Keratinocyte (primary cell): Measurements from ENCODE around the gene RPP30. TPM values are rescaled to one million over a fixed set of nuclear protein-coding genes. Genes with fewer than 3 reads are reported as not detected.

Experiments used
- DNase-seq: peaks from one replicate; pipeline ENCODE4 v3.0.0-alpha.2; 2011; ENCODE audit warnings: low read depth, missing footprints, low spot score
- FAIRE-seq: peaks from 2 replicates; lab custom pipeline; 2011; peaks lifted over from hg19 to GRCh38; lab: Jason Lieb, UNC
- H2AFZ ChIP-seq: 2 replicates; pipeline ENCODE4 v1.6.0; 2012; ENCODE audit warnings: low read length, control low read depth, inconsistent platforms; ENCODE audit not compliant: control insufficient read depth
- H3K27ac ChIP-seq: 2 replicates; pipeline ENCODE4 v1.5.1; 2011; ENCODE audit warnings: low read length; ENCODE audit not compliant: control insufficient read depth, insufficient read depth
- H3K27me3 ChIP-seq: 3 replicates; pipeline ENCODE4 v1.6.0; 2011; ENCODE audit warnings: low read length; ENCODE audit not compliant: control insufficient read depth, insufficient read depth; ENCODE audit errors: extremely low read depth
- H3K36me3 ChIP-seq, 2 experiments: 2 replicates in 1 of 2; 3 replicates in 1 of 2; pipeline ENCODE4 v1.5.1; 2011; ENCODE audit warnings: low read length in 2 of 2, mild to moderate bottlenecking in 1 of 2; ENCODE audit not compliant: control insufficient read depth in 2 of 2, insufficient read depth in 2 of 2; ENCODE audit errors: extremely low read depth in 1 of 2
- H3K4me1 ChIP-seq: 3 replicates; pipeline ENCODE4 v1.5.1; 2011; ENCODE audit warnings: low read length; ENCODE audit not compliant: control insufficient read depth, insufficient read depth; ENCODE audit errors: extremely low read depth
- H3K4me2 ChIP-seq: 3 replicates; pipeline ENCODE4 v1.6.0; 2011; ENCODE audit warnings: low read depth, low read length; ENCODE audit not compliant: control insufficient read depth, insufficient read depth; ENCODE audit errors: extremely low read depth
- H3K4me3 ChIP-seq, 3 experiments: fragments of 200-600 bp in 1 of 3; sonication (generic) in 1 of 3; 2 replicates in 2 of 3; 3 replicates in 1 of 3; pipeline ENCODE4 v1.5.1; 2011 to 2016; ENCODE audit warnings: low read length in 3 of 3, mild to moderate bottlenecking in 3 of 3, control low read depth in 2 of 3, inconsistent platforms in 1 of 3, low read depth in 1 of 3, mixed read lengths in 1 of 3, mixed run types in 1 of 3, moderate library complexity in 1 of 3; ENCODE audit not compliant: control insufficient read depth in 2 of 3, insufficient read depth in 2 of 3; ENCODE audit errors: extremely low read depth in 1 of 3
- H3K79me2 ChIP-seq: 2 replicates; pipeline ENCODE4 v1.6.0; 2012; ENCODE audit warnings: low read length; ENCODE audit not compliant: control insufficient read depth, insufficient read depth
- H3K9ac ChIP-seq: 3 replicates; pipeline ENCODE4 v1.6.0; 2011; ENCODE audit warnings: low read length; ENCODE audit not compliant: control insufficient read depth, insufficient read depth; ENCODE audit errors: extremely low read depth
- H3K9me1 ChIP-seq: 3 replicates; pipeline ENCODE4 v1.6.0; 2011; ENCODE audit warnings: low read length; ENCODE audit not compliant: control insufficient read depth, insufficient read depth; ENCODE audit errors: extremely low read depth
- H3K9me3 ChIP-seq: 2 replicates; pipeline ENCODE4 v1.5.1; 2012; ENCODE audit warnings: low read depth, low read length; ENCODE audit not compliant: control insufficient read depth
- H4K20me1 ChIP-seq: 3 replicates; pipeline ENCODE4 v1.6.0; 2011; ENCODE audit warnings: low read length; ENCODE audit not compliant: control insufficient read depth, insufficient read depth; ENCODE audit errors: extremely low read depth
- CTCF ChIP-seq, 3 experiments: IDR thresholded peaks in 1 of 3; conservative IDR thresholded peaks in 1 of 3; optimal IDR thresholded peaks in 1 of 3; 2 replicates in 2 of 3; 3 replicates in 1 of 3; pipeline versions ENCODE3 to v1.5.1; 2011; ENCODE audit warnings: low read length in 3 of 3, mild to moderate bottlenecking in 3 of 3, moderate library complexity in 2 of 3, control low read depth in 1 of 3, inconsistent platforms in 1 of 3; ENCODE audit not compliant: insufficient read depth in 2 of 3; ENCODE audit errors: extremely low read depth in 1 of 3
- EZH2 ChIP-seq: IDR thresholded peaks from one replicate; pipeline ENCODE4 v1.6.1; 2012; ENCODE audit warnings: inconsistent platforms, mild to moderate bottlenecking, low read length, moderate library complexity
- dilution Hi-C: fragments of 300-500 bp; cut with MboI; formaldehyde crosslinking; loops from one replicate; pipeline ENCODE4 v1.7.0; 2020; ENCODE audit warnings: low sequenced_read_pairs; ENCODE audit not compliant: extremely low pct_ligation_motif_present
- polyA plus RNA-seq, 5 experiments: library from polyadenylated mRNA; depleted of rRNA in 3 of 5; stranded (reverse) in 3 of 5; stranded (forward) in 1 of 5; unstranded in 1 of 5; fragments of >200 nt; gene quantifications; 1 replicate in 1 of 5; 2 replicates in 3 of 5; 3 replicates in 1 of 5; pipeline versions ENCODE4 v1.2.1 to v1.2.3, GENCODE V29; 2011 to 2012; ENCODE audit warnings: missing spikeins in 2 of 5, low read depth in 1 of 5, low replicate concordance in 1 of 5

Gene RPP30
- polyA plus RNA-seq, 1 donor (not counting 4 experiments of a cell fraction or from before 2014, with no cell fraction given) = 48.6 TPM

- peaks cover 14% of the 10 kb centered on the region for H3K4me1 ChIP-seq
- no peaks in the 10 kb centered on the region for H3K79me2 ChIP-seq
- H3K4me2 ChIP-seq = no peak overlapping the region
- H3K27ac ChIP-seq = no peak overlapping the region
- no peaks in the 10 kb centered on the region for H4K20me1 ChIP-seq
- no peak overlapping the region for H2AFZ ChIP-seq
- H3K9ac ChIP-seq = no peak overlapping the region
- DNase-seq (no peak), FAIRE-seq (no peak)
- H3K4me3 ChIP-seq = no peak overlapping the region
- H3K36me3 ChIP-seq = no peaks in the 10 kb centered on the region
- H3K9me1 ChIP-seq = no peaks in the 10 kb centered on the region
- H3K27me3 ChIP-seq = no peaks in the 10 kb centered on the region
- H3K9me3 ChIP-seq = no peaks in the 10 kb centered on the region
- dilution Hi-C loops = no loop called here
- TF ChIP-seq EZH2 = no peak
- no peak for TF ChIP-seq CTCF (optimal IDR thresholded peaks at IDR 0.05 in 1 of 3, IDR thresholded peaks at IDR 0.05 in 1 of 3, conservative IDR thresholded peaks at IDR 0.05 in 1 of 3; ENCODE audit: extremely low read depth in 1 of 3, insufficient read depth in 2 of 3, low read length in 3 of 3)
Measured at GRCh38 chr10:90927293-90927692, 55.5 kb downstream of the RPP30 start.

- Histone ChIP-seq H3K4me3 (no peak overlapping the region), H3K4me1 (peaks cover 14% of the 10 kb centered on the region), H4K20me1 (no peaks in the 10 kb centered on the region), H3K9me3 (no peaks in the 10 kb centered on the region), H3K79me2 (no peaks in the 10 kb centered on the region), H3K36me3 (no peaks in the 10 kb centered on the region), H3K27ac (no peak overlapping the region), H2AFZ (no peak overlapping the region), H3K27me3 (no peaks in the 10 kb centered on the region), H3K9ac (no peak overlapping the region), H3K9me1 (no peaks in the 10 kb centered on the region), H3K4me2 (no peak overlapping the region)
- dilution Hi-C loops = no loop called here
- no peak for FAIRE-seq
- DNase-seq = no peak
- TF ChIP-seq EZH2 = no peak
- TF ChIP-seq CTCF (optimal IDR thresholded peaks at IDR 0.05 in 1 of 3, IDR thresholded peaks at IDR 0.05 in 1 of 3, conservative IDR thresholded peaks at IDR 0.05 in 1 of 3; ENCODE audit: extremely low read depth in 1 of 3, insufficient read depth in 2 of 3, low read length in 3 of 3) = no peak
Measured at GRCh38 chr10:90929179-90929578, 57.4 kb downstream of the RPP30 start.
